Measurements from ENCODE around the gene DGKK.

DGKK gene

GRCh38 chrX:50458483-50458882 is 12.1 kb downstream of the DGKK start:
- no peak for TF ChIP-seq CTCF (IDR thresholded peaks at IDR 0.05; ENCODE audit: low read length)
- TF ChIP-seq EZH2 (IDR thresholded peaks at IDR 0.05; ENCODE audit: borderline replicate concordance, low read length): no peak
- H4K20me1 ChIP-seq (ENCODE audit: insufficient read depth, low read length): no peaks in the 10 kb centered on the region
- H3K4me1 ChIP-seq (ENCODE audit: insufficient read depth, low read length, severe bottlenecking): no peaks in the 10 kb centered on the region
- H2AFZ ChIP-seq (ENCODE audit: low read length): no peak overlapping the region
- no peak overlapping the region for H3K27ac ChIP-seq (ENCODE audit: low read depth, low read length, poor library complexity, severe bottlenecking)
- no peaks in the 10 kb centered on the region for H3K79me2 ChIP-seq (ENCODE audit: insufficient read depth, low read length)
- no peaks in the 10 kb centered on the region for H3K9me2 ChIP-seq (ENCODE audit: low read depth, low read length)
- no peak overlapping the region for H3K4me3 ChIP-seq (ENCODE audit: low read depth, low read length, poor library complexity, severe bottlenecking)
- no peaks in the 10 kb centered on the region for H3F3A ChIP-seq (ENCODE audit: insufficient read depth, low read length)
- H3K27me3 ChIP-seq (ENCODE audit: insufficient read depth, low read length): no peaks in the 10 kb centered on the region
- H3K9ac ChIP-seq (ENCODE audit: low read length): no peak overlapping the region
- no peaks in the 10 kb centered on the region for H3K36me3 ChIP-seq (ENCODE audit: insufficient read depth, low read length)
- no peak overlapping the region for H3K4me2 ChIP-seq (ENCODE audit: low read length)
- H3K9me3 ChIP-seq (ENCODE audit: low read length): no peaks in the 10 kb centered on the region

- TF ChIP-seq CTCF (IDR thresholded peaks at IDR 0.05; ENCODE audit: low read length) (no peak), EZH2 (IDR thresholded peaks at IDR 0.05; ENCODE audit: borderline replicate concordance, low read length) (no peak)
Measured at GRCh38 chrX:50456712-50457484, 13.7 kb downstream of the DGKK start.

GRCh38 chrX:50452782-50453181 is 17.8 kb downstream of the DGKK start:
- Histone ChIP-seq H3K4me2 (ENCODE audit: low read length) (no peak overlapping the region), H3K9ac (ENCODE audit: low read length) (no peak overlapping the region), H2AFZ (ENCODE audit: low read length) (no peak overlapping the region), H3K4me3 (ENCODE audit: low read depth, low read length, poor library complexity, severe bottlenecking) (no peak overlapping the region), H3K9me2 (ENCODE audit: low read depth, low read length) (no peaks in the 10 kb centered on the region), H3K9me3 (ENCODE audit: low read length) (no peaks in the 10 kb centered on the region), H3K4me1 (ENCODE audit: insufficient read depth, low read length, severe bottlenecking) (no peaks in the 10 kb centered on the region), H4K20me1 (ENCODE audit: insufficient read depth, low read length) (no peaks in the 10 kb centered on the region), H3K27ac (ENCODE audit: low read depth, low read length, poor library complexity, severe bottlenecking) (no peak overlapping the region), H3F3A (ENCODE audit: insufficient read depth, low read length) (no peaks in the 10 kb centered on the region), H3K36me3 (ENCODE audit: insufficient read depth, low read length) (no peaks in the 10 kb centered on the region), H3K27me3 (ENCODE audit: insufficient read depth, low read length) (no peaks in the 10 kb centered on the region), H3K79me2 (ENCODE audit: insufficient read depth, low read length) (no peaks in the 10 kb centered on the region)
- no peak for TF ChIP-seq EZH2 (IDR thresholded peaks at IDR 0.05; ENCODE audit: borderline replicate concordance, low read length)
- TF ChIP-seq CTCF (IDR thresholded peaks at IDR 0.05; ENCODE audit: low read length): no peak

More at GRCh38 chrX:50456712-50457484, 13.7 kb downstream of the DGKK start:
- Histone ChIP-seq H4K20me1 (ENCODE audit: insufficient read depth, low read length) (no peaks in the 10 kb centered on the region), H3K9me2 (ENCODE audit: low read depth, low read length) (no peaks in the 10 kb centered on the region), H3K4me2 (ENCODE audit: low read length) (no peak overlapping the region), H3K79me2 (ENCODE audit: insufficient read depth, low read length) (no peaks in the 10 kb centered on the region), H3K27ac (ENCODE audit: low read depth, low read length, poor library complexity, severe bottlenecking) (no peak overlapping the region), H3F3A (ENCODE audit: insufficient read depth, low read length) (no peaks in the 10 kb centered on the region), H3K9me3 (ENCODE audit: low read length) (no peaks in the 10 kb centered on the region), H2AFZ (ENCODE audit: low read length) (no peak overlapping the region), H3K27me3 (ENCODE audit: insufficient read depth, low read length) (no peaks in the 10 kb centered on the region), H3K36me3 (ENCODE audit: insufficient read depth, low read length) (no peaks in the 10 kb centered on the region), H3K4me3 (ENCODE audit: low read depth, low read length, poor library complexity, severe bottlenecking) (no peak overlapping the region), H3K4me1 (ENCODE audit: insufficient read depth, low read length, severe bottlenecking) (no peaks in the 10 kb centered on the region), H3K9ac (ENCODE audit: low read length) (no peak overlapping the region)
